ENCODE measurements around the gene MAD1L1.

Gene MAD1L1

GRCh38 chr7:2199528-2199927, 33.2 kb downstream of the MAD1L1 start:
- DNase-seq: no peak

GRCh38 chr7:2198760-2199159, 34.0 kb downstream of the MAD1L1 start:
- no peak for DNase-seq

- DNase-seq: no peak
These were observed 34.5 kb downstream of the MAD1L1 start for GRCh38 chr7:2198206-2198605.

GRCh38 chr7:2197436-2198155, 35.1 kb downstream of the MAD1L1 start:
- no peak for DNase-seq

- DNase-seq: no peak
These were observed 36.1 kb downstream of the MAD1L1 start for GRCh38 chr7:2196381-2197378.

- no peak for DNase-seq
These were observed 37.1 kb downstream of the MAD1L1 start for GRCh38 chr7:2195400-2196246.

GRCh38 chr7:2193575-2194305, 39.0 kb downstream of the MAD1L1 start:
- DNase-seq: no peak

GRCh38 chr7:2192831-2193534, 39.8 kb downstream of the MAD1L1 start:
- no peak for DNase-seq

- DNase-seq: no peak
These were observed 41.7 kb downstream of the MAD1L1 start for GRCh38 chr7:2191016-2191415.

- no peak for DNase-seq
These were observed 42.2 kb downstream of the MAD1L1 start for GRCh38 chr7:2190531-2190930.

GRCh38 chr7:2186166-2186565, 46.6 kb downstream of the MAD1L1 start:
- DNase-seq: no peak

- no peak for DNase-seq
These were observed 47.0 kb downstream of the MAD1L1 start for GRCh38 chr7:2185715-2186114.

GRCh38 chr7:2182461-2182860, 50.3 kb downstream of the MAD1L1 start:
- DNase-seq: no peak

GRCh38 chr7:2181077-2181854, 51.5 kb downstream of the MAD1L1 start:
- DNase-seq: no peak

GRCh38 chr7:2180081-2180480, 52.7 kb downstream of the MAD1L1 start:
- no peak for DNase-seq

- DNase-seq: peak; percentile 68
These were observed 57.2 kb downstream of the MAD1L1 start for GRCh38 chr7:2175514-2175913.

- no peak for DNase-seq
These were observed 57.7 kb downstream of the MAD1L1 start for GRCh38 chr7:2175091-2175490.

GRCh38 chr7:2173189-2173827, 59.4 kb downstream of the MAD1L1 start:
- DNase-seq: no peak

GRCh38 chr7:2172311-2173188, 60.2 kb downstream of the MAD1L1 start:
- peak; percentile 75 for DNase-seq

All from left hindlimb (tissue), 1 donor.